A673 (cell line): ENCODE measurements around the gene ALDH1A3.

Source experiments
- EZH2 ChIP-seq: fragments of 200-600 bp; sonication (generic); IDR thresholded peaks from 2 replicates; pipeline ENCODE4 v1.6.1; 2017; ENCODE audit warnings: borderline replicate concordance, low read depth, mild to moderate bottlenecking, mixed read lengths, antibody characterized with exemption, low read length; ENCODE audit not compliant: poor library complexity, severe bottlenecking
- TF ChIP-seq, protein P1 (sequence below): fragments of 300-800, 200-600 bp; sonication (generic); conservative IDR thresholded peaks from 2 replicates; pipeline ENCODE4 v1.5.1; 2017; ENCODE audit warnings: low read depth, mild to moderate bottlenecking, antibody characterized with exemption, low read length, moderate library complexity, mixed read lengths

DNA sequence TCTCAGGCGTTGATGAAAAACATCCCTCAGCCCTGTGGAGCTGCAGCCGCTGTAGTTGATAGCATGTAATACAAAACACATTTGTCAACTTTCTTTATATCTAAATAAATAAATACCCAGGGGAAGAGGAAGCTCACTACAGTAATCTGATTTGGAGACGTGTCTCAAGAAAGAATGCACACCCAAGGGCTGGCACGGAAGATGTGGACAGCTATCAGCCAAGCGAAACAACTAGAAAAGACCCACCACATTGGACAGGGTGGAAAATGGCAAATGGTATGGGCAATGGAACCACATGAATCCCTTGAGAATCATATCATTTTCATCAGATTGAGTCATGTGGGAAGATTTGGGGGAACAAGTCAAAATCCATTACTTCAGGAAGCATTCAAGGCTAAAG, 43.1 kb upstream of the ALDH1A3 start:
- TF ChIP-seq EZH2 = no peak
- TF ChIP-seq, protein P1, sequence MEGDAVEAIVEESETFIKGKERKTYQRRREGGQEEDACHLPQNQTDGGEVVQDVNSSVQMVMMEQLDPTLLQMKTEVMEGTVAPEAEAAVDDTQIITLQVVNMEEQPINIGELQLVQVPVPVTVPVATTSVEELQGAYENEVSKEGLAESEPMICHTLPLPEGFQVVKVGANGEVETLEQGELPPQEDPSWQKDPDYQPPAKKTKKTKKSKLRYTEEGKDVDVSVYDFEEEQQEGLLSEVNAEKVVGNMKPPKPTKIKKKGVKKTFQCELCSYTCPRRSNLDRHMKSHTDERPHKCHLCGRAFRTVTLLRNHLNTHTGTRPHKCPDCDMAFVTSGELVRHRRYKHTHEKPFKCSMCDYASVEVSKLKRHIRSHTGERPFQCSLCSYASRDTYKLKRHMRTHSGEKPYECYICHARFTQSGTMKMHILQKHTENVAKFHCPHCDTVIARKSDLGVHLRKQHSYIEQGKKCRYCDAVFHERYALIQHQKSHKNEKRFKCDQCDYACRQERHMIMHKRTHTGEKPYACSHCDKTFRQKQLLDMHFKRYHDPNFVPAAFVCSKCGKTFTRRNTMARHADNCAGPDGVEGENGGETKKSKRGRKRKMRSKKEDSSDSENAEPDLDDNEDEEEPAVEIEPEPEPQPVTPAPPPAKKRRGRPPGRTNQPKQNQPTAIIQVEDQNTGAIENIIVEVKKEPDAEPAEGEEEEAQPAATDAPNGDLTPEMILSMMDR = no peak
